C1 segment of cervical spinal cord (tissue), 14 donors: ENCODE data around the gene GAGE12F.
"Not testable (repeated sequence)": the region's sequence is repeated elsewhere in the genome, so short reads cannot be mapped to it uniquely, and the experiment has no call there.

Experiments
- DNase-seq, 14 donors: peaks; one replicate each; lab custom pipeline; 2025; lab: John Stamatoyannopoulos, UW

The GAGE12F gene

GRCh38 chrX:49560542-49560941, at the start of gene GAGE12F:
TSS of gene GAGE12F (plus strand) at chrX:49560842. CDS start at chrX:49561997, 1,155 bp downstream.
- not testable (repeated sequence) for DNase-seq

- DNase-seq = not testable (repeated sequence)
Observed at GRCh38 chrX:49531877-49532276, 28.8 kb upstream of the GAGE12F start, which contains the start of gene GAGE12C. TSS of gene GAGE12C (plus strand) at chrX:49532177. CDS start at chrX:49533332, 1,155 bp downstream.

GRCh38 chrX:49541433-49541832, 19.2 kb upstream of the GAGE12F start, which contains the start of gene GAGE12D:
TSS of gene GAGE12D (plus strand) at chrX:49541733. CDS start at chrX:49542888, 1,155 bp downstream.
- DNase-seq = not testable (repeated sequence)

GRCh38 chrX:49550989-49551388, 9.7 kb upstream of the GAGE12F start, which contains the start of gene GAGE12E:
TSS of gene GAGE12E (plus strand) at chrX:49551289. CDS start at chrX:49552444, 1,155 bp downstream.
- DNase-seq = not testable (repeated sequence)

- DNase-seq = not testable (repeated sequence)
Observed at GRCh38 chrX:49568728-49569127, 8.1 kb downstream of the GAGE12F start.

GRCh38 chrX:49569152-49569551, 8.5 kb downstream of the GAGE12F start:
- DNase-seq = not testable (repeated sequence)

- not testable (repeated sequence) for DNase-seq
Observed at GRCh38 chrX:49570100-49570499, 9.5 kb downstream of the GAGE12F start, which contains the start of gene GAGE12G. TSS of gene GAGE12G (plus strand) at chrX:49570400. CDS start at chrX:49571555, 1,155 bp downstream.

- not testable (repeated sequence) for DNase-seq
Observed at GRCh38 chrX:49579649-49580048, 19.0 kb downstream of the GAGE12F start, which contains the start of gene GAGE12H. TSS of gene GAGE12H (plus strand) at chrX:49579949. CDS start at chrX:49581104, 1,155 bp downstream.

GRCh38 chrX:49589196-49589595, 28.6 kb downstream of the GAGE12F start, which contains the start of gene GAGE2A:
TSS of gene GAGE2A (plus strand) at chrX:49589496. CDS start at chrX:49590651, 1,155 bp downstream.
- not testable (repeated sequence) for DNase-seq

- DNase-seq = not testable (repeated sequence)
Observed at GRCh38 chrX:49589769-49590478, 29.3 kb downstream of the GAGE12F start.

GRCh38 chrX:49590488-49590887, 29.8 kb downstream of the GAGE12F start:
- DNase-seq = not testable (repeated sequence)

- DNase-seq = not testable (repeated sequence)
Observed at GRCh38 chrX:49598720-49599119, 38.1 kb downstream of the GAGE12F start, which contains the start of gene GAGE1. TSS of gene GAGE1 (plus strand) at chrX:49599020. CDS start at chrX:49600175, 1,155 bp downstream.

GRCh38 chrX:49610718-49611310, 50.2 kb downstream of the GAGE12F start:
- no peak for DNase-seq
